Cardiac fibroblast (primary cell): ENCODE results near the gene ELF5.
A peak's percentile ranks its signal among the peaks of the same experiment; 100 is the strongest.

Experiments
- DNase-seq, 2 donors: peaks; one replicate each; pipeline versions ENCODE4 v3.0.0 to v3.0.0-alpha.2; 2010; ENCODE audit warnings: low read depth in 2 of 2
- H3K4me3 ChIP-seq, 2 donors: replicated peaks in 1 of 2; 1 replicate in 1 of 2; 2 replicates in 1 of 2; pipeline ENCODE4 v1.5.1; 2011; ENCODE audit warnings: low read depth in 2 of 2, low read length in 2 of 2, mild to moderate bottlenecking in 2 of 2, moderate library complexity in 1 of 2
- CTCF ChIP-seq: IDR thresholded peaks from one replicate; pipeline ENCODE4 v1.5.1; 2011; ENCODE audit warnings: low read depth, mild to moderate bottlenecking, low read length, inconsistent platforms

ELF5 gene

GRCh38 chr11:34508524-34508923 lies 5.1 kb downstream of the ELF5 start:
- no peak for TF ChIP-seq CTCF
- H3K4me3 ChIP-seq = no peak overlapping the region
- no peak for DNase-seq

- TF ChIP-seq CTCF = no peak
- no peak for DNase-seq
- no peak overlapping the region for H3K4me3 ChIP-seq
Observed at GRCh38 chr11:34507610-34508009, 6.0 kb downstream of the ELF5 start.

- DNase-seq = no peak
- TF ChIP-seq CTCF = no peak
- H3K4me3 ChIP-seq = no peak overlapping the region
Observed at GRCh38 chr11:34507156-34507555, 6.4 kb downstream of the ELF5 start.

GRCh38 chr11:34505874-34506273 lies 7.7 kb downstream of the ELF5 start:
- H3K4me3 ChIP-seq = no peak overlapping the region
- DNase-seq = no peak
- no peak for TF ChIP-seq CTCF

GRCh38 chr11:34502949-34503348 lies 10.6 kb downstream of the ELF5 start:
- no peak overlapping the region for H3K4me3 ChIP-seq
- no peak for DNase-seq
- TF ChIP-seq CTCF = no peak

- peak in 1 of 2 donors; percentile 28 for DNase-seq
- TF ChIP-seq CTCF = no peak
- no peak overlapping the region for H3K4me3 ChIP-seq
Observed at GRCh38 chr11:34501949-34502348, 11.6 kb downstream of the ELF5 start.

- TF ChIP-seq CTCF = no peak
- DNase-seq = peak; percentile 82 to 84
- no peak overlapping the region for H3K4me3 ChIP-seq
Observed at GRCh38 chr11:34501500-34501899, 12.1 kb downstream of the ELF5 start.
